Measurements from ENCODE around the gene PLPP7. TPM values are rescaled to one million over a fixed set of nuclear protein-coding genes. Genes with fewer than 3 reads are reported as not detected.
"Not testable (repeated sequence)": the region's sequence is repeated elsewhere in the genome, so short reads cannot be mapped to it uniquely, and the experiment has no call there.

The PLPP7 gene
- total RNA-seq = not detected

- no peaks in the 10 kb centered on the region for H3K9me3 Mint-ChIP-seq
- no peaks in the 10 kb centered on the region for H3K27me3 Mint-ChIP-seq (ENCODE audit: low read depth)
- ATAC-seq (peak; percentile 18 to 21), DNase-seq (no peak)
- no peaks in the 10 kb centered on the region for H3K4me1 Mint-ChIP-seq (ENCODE audit: low read depth)
- no peak within 1 kb of the TSS for H3K4me3 Mint-ChIP-seq
- no peaks in the 10 kb centered on the region for H3K36me3 Mint-ChIP-seq (ENCODE audit: insufficient read depth)
Measured at GRCh38 chr9:131289301-131290035, at the start of gene PLPP7. PLPP7 (plus strand) TSS chr9:131289723; CDS start chr9:131289998, 275 bp downstream.

GRCh38 chr9:131240047-131240921, 49.2 kb upstream of the PLPP7 start:
- no peaks in the 10 kb centered on the region for H3K36me3 Mint-ChIP-seq (ENCODE audit: insufficient read depth)
- DNase-seq (no peak), ATAC-seq (no peak)
- peaks cover 32% of the 10 kb centered on the region for H3K4me1 Mint-ChIP-seq (ENCODE audit: low read depth)
- peaks cover 3% of the 10 kb centered on the region for H3K9me3 Mint-ChIP-seq
- H3K4me3 Mint-ChIP-seq = peak overlapping the region; percentile 24
- no peaks in the 10 kb centered on the region for H3K27me3 Mint-ChIP-seq (ENCODE audit: low read depth)

- H3K4me3 Mint-ChIP-seq; H3K36me3 Mint-ChIP-seq (ENCODE audit: insufficient read depth); ATAC-seq; H3K27me3 Mint-ChIP-seq (ENCODE audit: low read depth); H3K9me3 Mint-ChIP-seq; DNase-seq; H3K4me1 Mint-ChIP-seq (ENCODE audit: low read depth): not testable (repeated sequence)
Measured at GRCh38 chr9:131244331-131244730, 45.2 kb upstream of the PLPP7 start.

DNA sequence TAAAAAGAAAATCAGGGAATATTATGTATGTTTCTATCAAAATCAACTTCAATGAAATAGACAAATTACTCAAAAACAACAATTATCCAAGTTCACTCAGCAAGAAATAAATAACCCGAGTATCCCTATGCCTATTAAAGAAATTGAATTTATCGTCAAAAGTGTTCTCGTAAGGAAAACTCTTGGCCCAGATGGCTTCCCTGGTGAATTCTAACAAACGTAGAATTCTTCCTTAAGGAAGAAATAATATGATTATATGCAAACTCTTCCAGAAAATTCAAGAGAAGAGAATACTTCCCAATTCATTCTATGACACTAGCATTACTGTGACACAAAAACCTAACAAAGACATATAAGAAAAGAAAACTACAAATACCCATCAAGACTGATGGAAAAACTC, 42.9 kb upstream of the PLPP7 start:
- no peak overlapping the region for H3K4me3 Mint-ChIP-seq
- no peak for ATAC-seq
- peaks cover 2% of the 10 kb centered on the region for H3K36me3 Mint-ChIP-seq (ENCODE audit: insufficient read depth)
- no peak for DNase-seq
- H3K9me3 Mint-ChIP-seq = peaks cover 3% of the 10 kb centered on the region
- H3K27me3 Mint-ChIP-seq (ENCODE audit: low read depth) = no peaks in the 10 kb centered on the region
- peaks cover 1% of the 10 kb centered on the region for H3K4me1 Mint-ChIP-seq (ENCODE audit: low read depth)

- DNase-seq (no peak), ATAC-seq (no peak)
- Mint-ChIP-seq H3K4me1 (ENCODE audit: low read depth) (peaks cover 44% of the 10 kb centered on the region), H3K9me3 (no peaks in the 10 kb centered on the region), H3K4me3 (peak overlapping the region; percentile 69), H3K27me3 (ENCODE audit: low read depth) (no peaks in the 10 kb centered on the region), H3K36me3 (ENCODE audit: insufficient read depth) (no peaks in the 10 kb centered on the region)
Measured at GRCh38 chr9:131252120-131252519, 37.4 kb upstream of the PLPP7 start.

- Mint-ChIP-seq H3K4me1 (ENCODE audit: low read depth) (peaks cover 56% of the 10 kb centered on the region), H3K4me3 (peak overlapping the region; percentile 69), H3K27me3 (ENCODE audit: low read depth) (no peaks in the 10 kb centered on the region), H3K36me3 (ENCODE audit: insufficient read depth) (no peaks in the 10 kb centered on the region), H3K9me3 (no peaks in the 10 kb centered on the region)
- no peak for DNase-seq
- no peak for ATAC-seq
Measured at GRCh38 chr9:131253891-131254491, 35.5 kb upstream of the PLPP7 start.

- H3K9me3 Mint-ChIP-seq = no peaks in the 10 kb centered on the region
- no peaks in the 10 kb centered on the region for H3K27me3 Mint-ChIP-seq (ENCODE audit: low read depth)
- DNase-seq = no peak
- ATAC-seq = no peak
- no peak overlapping the region for H3K4me3 Mint-ChIP-seq
- H3K36me3 Mint-ChIP-seq (ENCODE audit: insufficient read depth) = peaks cover 3% of the 10 kb centered on the region
- peaks cover 57% of the 10 kb centered on the region for H3K4me1 Mint-ChIP-seq (ENCODE audit: low read depth)
Measured at GRCh38 chr9:131254626-131255025, 34.9 kb upstream of the PLPP7 start.

DNA sequence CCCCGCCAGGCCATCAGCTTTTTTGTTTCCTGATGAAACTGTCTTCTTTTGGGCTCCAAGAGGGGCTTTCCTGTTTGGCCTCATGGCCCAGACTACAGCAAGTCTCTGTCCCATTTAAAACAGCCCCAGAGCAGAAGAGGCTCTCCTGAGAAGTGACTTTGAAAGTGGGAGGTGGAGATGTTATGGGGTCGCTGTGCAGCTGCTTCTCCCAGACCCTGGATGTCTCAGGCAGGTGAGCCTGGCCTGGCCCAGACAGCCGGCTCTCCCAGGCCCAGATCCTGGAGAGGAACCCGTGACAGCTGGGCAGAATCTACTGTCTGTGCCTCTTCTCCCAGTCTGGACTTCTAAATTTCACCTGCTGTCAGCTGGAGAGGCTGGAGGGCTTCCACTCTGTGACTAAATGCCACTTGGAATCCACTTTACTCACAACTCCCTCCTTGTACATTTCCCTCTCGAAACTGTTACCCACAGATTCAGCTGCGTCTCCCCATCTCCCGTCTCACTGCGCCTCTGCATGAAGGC, 33.8 kb upstream of the PLPP7 start:
- no peak for DNase-seq
- ATAC-seq = peak; percentile 10 to 11
- peaks cover 9% of the 10 kb centered on the region for H3K36me3 Mint-ChIP-seq (ENCODE audit: insufficient read depth)

GRCh38 chr9:131257266-131258025, 32.1 kb upstream of the PLPP7 start:
- H3K36me3 Mint-ChIP-seq (ENCODE audit: insufficient read depth) = peaks cover 14% of the 10 kb centered on the region
- no peaks in the 10 kb centered on the region for H3K9me3 Mint-ChIP-seq
- peak overlapping the region; percentile 80 for H3K4me3 Mint-ChIP-seq
- H3K27me3 Mint-ChIP-seq (ENCODE audit: low read depth) = no peaks in the 10 kb centered on the region
- peaks cover 63% of the 10 kb centered on the region for H3K4me1 Mint-ChIP-seq (ENCODE audit: low read depth)
- no peak for ATAC-seq
- DNase-seq = no peak

More for the DNA sequence above, 33.8 kb upstream of the PLPP7 start:
- Mint-ChIP-seq H3K4me3 (peak overlapping the region; percentile 80), H3K4me1 (ENCODE audit: low read depth) (peaks cover 60% of the 10 kb centered on the region), H3K27me3 (ENCODE audit: low read depth) (no peaks in the 10 kb centered on the region), H3K9me3 (no peaks in the 10 kb centered on the region)

DNA sequence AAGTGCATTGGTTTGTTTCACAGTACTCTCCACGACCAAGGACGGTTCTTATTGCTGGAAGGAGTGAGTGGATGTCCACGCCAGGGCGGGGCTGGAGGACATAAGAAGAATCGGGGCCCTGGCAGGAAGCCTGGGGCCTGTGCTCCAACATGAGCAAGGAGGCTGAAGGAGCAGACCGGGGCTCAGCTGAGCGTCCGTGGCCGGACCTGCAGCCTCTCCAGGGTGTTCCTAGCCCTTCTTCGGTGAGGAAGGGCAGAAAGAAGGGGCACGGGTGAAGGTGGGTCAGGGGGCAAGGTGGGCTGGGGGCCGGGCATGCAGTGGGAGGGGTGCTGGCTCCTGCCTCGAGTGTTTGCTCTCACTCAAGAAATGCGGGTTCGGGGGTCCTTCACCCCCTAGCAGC, 31.3 kb upstream of the PLPP7 start:
- ATAC-seq (no peak), DNase-seq (no peak)
- Mint-ChIP-seq H3K4me1 (ENCODE audit: low read depth) (peaks cover 63% of the 10 kb centered on the region), H3K27me3 (ENCODE audit: low read depth) (no peaks in the 10 kb centered on the region), H3K36me3 (ENCODE audit: insufficient read depth) (peaks cover 18% of the 10 kb centered on the region), H3K4me3 (no peak overlapping the region), H3K9me3 (no peaks in the 10 kb centered on the region)

DNA sequence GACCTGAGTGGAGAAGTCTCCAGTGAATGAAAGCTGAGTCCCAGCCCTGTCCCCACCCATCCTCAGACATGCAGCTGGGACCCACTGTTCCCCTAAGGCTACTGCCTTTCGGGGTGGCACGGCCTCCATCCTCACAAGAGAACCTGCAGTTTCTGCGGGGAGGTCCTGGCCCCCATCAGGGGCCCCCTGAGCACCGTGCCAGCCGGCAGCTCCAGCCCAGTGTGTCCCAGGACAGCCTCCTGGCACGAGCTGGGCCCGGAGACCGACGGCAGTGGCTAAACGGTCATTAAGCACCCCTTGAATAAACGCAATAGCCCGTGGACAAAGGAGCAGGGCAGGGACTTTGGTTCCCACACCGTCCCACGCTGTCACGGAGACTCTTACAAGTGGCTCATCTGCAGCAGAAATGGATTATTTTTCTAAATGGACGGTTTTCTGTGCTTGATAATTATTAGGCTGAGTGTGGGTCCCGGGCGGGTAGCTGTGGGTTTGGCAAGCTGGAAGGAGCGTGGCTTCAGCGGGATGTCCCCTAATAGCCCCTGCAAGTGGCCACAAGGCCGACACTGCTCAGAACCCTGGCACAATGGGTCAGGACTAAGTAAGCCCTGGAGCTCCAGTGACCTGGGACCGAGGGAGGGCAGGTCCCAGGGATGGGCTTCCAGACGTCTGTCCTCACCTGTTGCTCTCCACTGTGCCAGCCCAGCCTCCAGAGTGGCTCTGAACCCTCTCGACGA, 30.7 kb upstream of the PLPP7 start:
- no peak for ATAC-seq
- DNase-seq = no peak
- Mint-ChIP-seq H3K9me3 (no peaks in the 10 kb centered on the region), H3K4me1 (ENCODE audit: low read depth) (peaks cover 61% of the 10 kb centered on the region), H3K4me3 (no peak overlapping the region), H3K36me3 (ENCODE audit: insufficient read depth) (peaks cover 18% of the 10 kb centered on the region), H3K27me3 (ENCODE audit: low read depth) (no peaks in the 10 kb centered on the region)

- DNase-seq (no peak), ATAC-seq (no peak)
- no peak overlapping the region for H3K4me3 Mint-ChIP-seq
- peaks cover 18% of the 10 kb centered on the region for H3K36me3 Mint-ChIP-seq (ENCODE audit: insufficient read depth)
- no peaks in the 10 kb centered on the region for H3K27me3 Mint-ChIP-seq (ENCODE audit: low read depth)
- H3K9me3 Mint-ChIP-seq = no peaks in the 10 kb centered on the region
- H3K4me1 Mint-ChIP-seq (ENCODE audit: low read depth) = peaks cover 61% of the 10 kb centered on the region
Measured at GRCh38 chr9:131259432-131259898, 30.1 kb upstream of the PLPP7 start.

DNA sequence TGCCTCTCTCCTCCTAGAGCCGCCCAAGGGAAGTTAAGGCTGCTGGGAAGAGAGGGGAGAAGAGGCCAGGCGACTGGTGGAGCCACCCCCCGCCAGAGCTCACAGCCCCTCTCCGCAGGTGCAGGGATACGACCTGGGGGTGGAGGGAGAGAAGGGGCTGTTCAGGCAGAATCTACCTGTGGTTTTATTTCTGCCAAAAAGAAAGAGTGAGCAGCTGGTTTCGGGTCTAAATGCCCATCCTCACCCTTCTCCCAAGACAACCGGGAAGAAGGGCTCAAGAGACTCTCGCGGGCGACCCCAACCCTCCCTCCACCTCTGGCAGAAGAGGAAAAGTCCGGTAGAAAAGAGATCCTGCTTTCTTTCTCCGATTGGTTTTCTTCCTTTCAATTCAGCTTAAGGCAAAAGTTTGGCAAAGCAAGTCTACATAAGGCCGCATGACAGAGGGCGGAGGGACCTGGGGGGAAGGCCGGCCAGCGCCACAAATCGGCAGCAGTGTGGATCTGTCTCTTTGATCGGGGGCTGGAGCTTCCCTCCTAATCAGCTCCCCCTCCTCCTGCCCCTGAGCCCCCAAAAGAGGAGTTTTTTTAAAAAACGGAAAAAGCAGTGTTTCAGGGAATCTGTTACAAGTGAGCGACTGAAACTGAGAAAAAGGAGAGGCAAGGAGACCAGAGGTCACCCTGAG, 29.5 kb upstream of the PLPP7 start:
- Mint-ChIP-seq H3K27me3 (ENCODE audit: low read depth) (no peaks in the 10 kb centered on the region), H3K36me3 (ENCODE audit: insufficient read depth) (peaks cover 19% of the 10 kb centered on the region), H3K4me1 (ENCODE audit: low read depth) (peaks cover 60% of the 10 kb centered on the region), H3K4me3 (no peak overlapping the region), H3K9me3 (no peaks in the 10 kb centered on the region)
- no peak for DNase-seq
- ATAC-seq = no peak

Data from activated T-cell treated with anti-CD3 and anti-CD28 coated beads, Interleukin-2, amount 50 U/mL, for 4 hours (primary cell).